HG02840 (cell line): Measurements from ENCODE around the gene TBX2.
"Not testable (repeated sequence)": the region's sequence is repeated elsewhere in the genome, so short reads cannot be mapped to it uniquely, and the experiment has no call there.

Experiments used
- ATAC-seq: cut with Tn5 transposase; IDR thresholded peaks from one replicate; pipeline ENCODE4 v1.9.1; 2021; ENCODE audit warnings: mild to moderate bottlenecking, moderate library complexity, moderate number of reproducible peaks; ENCODE audit not compliant: unreplicated experiment, low FRiP score

Gene TBX2

DNA sequence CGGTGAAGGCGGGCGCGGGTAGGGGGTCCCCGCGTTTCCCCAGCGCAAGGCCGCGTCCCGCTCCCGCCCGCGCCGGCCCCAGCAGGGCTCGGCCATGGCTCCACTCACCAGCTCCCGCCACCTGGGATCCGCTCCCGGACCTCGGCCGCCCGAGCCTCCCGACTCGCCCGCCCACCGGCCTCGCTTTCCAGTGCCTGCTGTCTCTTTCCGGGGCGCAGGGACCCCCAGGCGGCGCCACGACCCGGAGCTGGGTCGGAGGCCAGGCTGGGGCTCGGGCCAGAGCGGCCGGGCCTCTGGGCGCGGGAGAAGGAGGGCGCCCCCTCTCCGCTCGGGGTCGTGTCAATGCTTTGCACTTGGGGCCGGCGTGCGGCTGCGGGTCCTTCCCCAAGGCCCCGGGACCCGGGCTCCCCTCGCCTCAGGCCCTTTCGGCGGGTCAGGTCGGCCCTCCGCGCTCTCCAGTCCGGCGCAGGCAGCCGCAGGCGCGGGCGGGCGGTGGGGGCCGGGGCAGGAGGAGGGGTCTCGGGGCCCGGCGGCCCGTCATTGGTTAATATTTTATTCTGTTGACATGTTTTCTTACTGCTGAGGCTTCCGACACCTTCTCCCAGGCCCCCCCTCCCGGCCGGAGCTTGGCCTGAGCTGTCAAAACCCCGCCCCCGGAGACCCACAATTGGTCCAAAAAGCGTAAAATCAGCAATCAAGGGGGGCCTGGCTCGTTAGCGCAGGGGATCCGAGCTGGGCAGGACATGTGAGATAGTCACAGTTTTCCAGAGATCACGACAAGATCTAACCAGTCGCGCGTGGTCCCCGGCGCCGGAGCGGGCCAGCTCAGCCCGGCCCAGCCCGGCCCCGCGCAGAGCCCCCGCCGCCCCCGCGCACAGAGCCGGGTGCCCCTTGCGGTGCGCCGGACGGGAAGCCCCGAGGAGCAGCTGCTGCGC, at the start of gene TBX2:
TSS of gene TBX2 (plus strand) at position 713 of the 935 bp plus-strand sequence. CDS start 334 bp downstream, outside the sequence.
- ATAC-seq, result no peak

DNA sequence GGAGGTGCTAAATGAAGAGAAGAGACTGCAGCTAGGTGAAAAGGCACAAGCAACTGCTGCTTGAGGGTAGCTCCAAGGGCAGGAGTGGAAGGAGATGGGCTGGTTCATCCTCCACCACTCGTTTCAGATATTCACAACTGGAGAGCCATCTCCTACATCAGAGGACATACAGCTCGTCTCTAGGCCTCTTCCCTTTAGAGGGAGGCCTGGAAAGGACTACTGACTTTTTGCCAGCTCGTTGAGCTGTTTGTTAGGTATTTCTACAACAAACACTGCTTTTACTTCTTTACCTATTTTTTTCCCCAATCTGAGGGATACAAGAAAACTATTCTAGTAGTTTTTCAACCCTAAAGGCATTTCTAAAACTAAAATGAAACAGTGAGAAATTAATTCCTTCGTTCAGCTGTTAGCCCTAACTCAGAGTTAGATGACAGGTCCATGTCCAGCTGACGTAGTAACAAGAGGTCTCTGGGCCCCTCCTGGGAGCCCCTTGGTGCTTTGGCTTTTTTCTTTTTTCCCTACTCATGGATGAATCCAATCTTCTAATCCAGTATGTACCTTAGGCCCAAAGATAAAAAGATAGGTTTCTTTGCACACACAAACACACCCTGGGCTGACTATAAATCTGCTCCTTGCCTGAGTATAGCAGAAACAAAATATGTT, 47.8 kb upstream of the TBX2 start:
- ATAC-seq, result no peak

DNA sequence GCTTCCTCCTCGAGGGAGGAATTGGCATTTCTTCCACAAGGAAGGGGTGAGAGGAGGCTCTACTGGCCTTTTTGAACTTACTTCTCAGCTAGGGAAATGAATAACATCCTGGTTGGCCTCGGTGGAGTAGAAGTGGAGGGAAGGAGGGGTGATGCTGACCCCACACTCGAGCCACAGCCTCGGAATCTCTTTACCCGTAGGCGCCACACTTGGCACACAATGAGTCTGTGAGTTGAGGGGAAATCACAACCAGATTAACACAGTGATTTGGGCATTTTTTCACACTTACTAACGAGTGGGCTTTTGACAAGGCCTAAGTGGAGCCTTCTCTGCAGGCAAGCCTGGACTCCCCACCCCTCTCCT, 47.3 kb upstream of the TBX2 start:
- no peak for ATAC-seq

- no peak for ATAC-seq
Observed at GRCh38 chr17:61352781-61353491, 46.7 kb upstream of the TBX2 start.

DNA sequence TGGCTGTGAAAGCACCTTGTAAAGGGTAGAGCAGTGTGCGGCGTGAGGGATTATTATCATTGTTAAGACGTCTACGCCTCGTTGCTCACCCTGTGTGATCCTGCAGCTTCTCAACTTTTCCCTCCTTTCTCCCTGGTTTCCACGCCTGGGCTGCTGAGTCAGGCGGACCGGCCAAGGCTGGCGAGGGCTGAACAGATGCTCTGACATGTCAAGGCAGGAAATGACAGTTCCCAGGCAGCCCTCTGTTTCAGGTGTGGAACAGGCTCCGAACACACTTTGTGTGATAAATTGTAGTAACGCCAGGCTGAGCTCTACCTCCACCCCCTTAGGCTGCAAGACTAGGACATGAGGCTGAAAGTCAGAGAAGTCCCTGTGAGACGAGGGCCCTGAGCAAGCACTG, 46.0 kb upstream of the TBX2 start:
- ATAC-seq, result no peak

DNA sequence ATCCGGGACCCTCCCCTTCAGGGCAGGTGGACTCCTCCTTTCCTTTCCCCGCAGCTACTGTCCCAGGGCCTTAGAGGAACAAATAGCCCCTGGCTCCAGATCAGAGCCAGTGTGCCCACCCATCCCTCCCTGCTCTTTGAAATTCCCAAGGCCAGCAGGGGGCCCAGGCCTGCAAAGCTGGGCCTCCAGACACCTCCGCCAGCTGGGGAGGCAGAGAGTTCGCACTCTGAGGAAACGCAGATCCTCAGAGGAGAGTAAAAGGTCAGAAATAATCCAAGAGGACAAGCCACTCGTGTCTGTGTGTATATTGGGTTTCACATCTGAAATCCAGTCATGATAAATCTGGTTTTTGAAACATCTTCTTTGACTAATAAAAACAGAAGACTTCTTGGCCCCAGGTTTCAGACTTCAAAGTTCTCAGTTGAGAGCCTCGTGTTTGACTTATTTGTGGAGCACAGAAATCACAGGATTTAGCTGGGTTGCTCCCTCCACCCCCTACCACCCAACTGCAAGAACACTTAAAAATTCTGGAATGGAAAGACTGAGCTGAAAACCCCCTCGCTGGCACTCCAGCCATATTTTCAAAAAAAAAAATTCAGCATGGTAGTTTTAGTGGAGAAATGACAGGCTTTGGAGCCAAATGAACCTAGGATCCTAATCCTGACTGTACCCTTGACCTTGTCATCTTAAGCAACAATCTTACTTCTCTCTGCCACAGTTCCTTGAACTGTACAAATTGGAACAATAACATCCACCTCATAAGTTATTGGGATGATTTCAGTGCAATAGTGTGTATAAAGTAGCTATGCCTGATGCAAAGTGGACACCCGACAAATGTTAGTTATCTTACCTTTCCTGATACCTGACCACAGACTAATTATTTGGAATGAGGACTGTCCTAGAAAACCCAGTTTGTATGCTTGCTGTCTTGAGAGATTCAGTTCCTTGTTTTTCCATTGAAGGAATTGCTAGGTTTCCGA, 44.5 kb upstream of the TBX2 start:
- ATAC-seq, result no peak

- ATAC-seq, result not testable (repeated sequence)
Observed at GRCh38 chr17:61357061-61357460, 42.6 kb upstream of the TBX2 start.

- not testable (repeated sequence) for ATAC-seq
Observed at GRCh38 chr17:61359513-61359912, 40.1 kb upstream of the TBX2 start.

GRCh38 chr17:61360318-61360943, 39.2 kb upstream of the TBX2 start:
- no peak for ATAC-seq

DNA sequence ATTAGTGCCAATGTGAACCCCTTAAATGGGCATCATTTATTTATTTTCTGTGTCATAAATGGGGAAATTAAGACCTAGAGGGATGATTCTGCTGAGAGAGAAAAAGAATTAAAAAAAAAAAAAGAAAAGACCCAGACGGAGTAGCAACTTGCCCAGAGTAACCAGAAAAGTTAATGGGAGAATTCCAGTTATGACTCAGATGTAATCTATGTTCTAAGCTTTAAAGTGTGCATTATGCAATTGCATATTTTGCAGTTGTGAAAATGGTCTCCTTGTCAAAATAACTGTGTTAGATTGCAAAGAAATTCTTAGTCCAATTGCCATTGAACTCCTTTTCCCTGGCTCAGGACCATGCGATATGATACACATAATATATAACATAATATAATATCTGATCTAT, 38.6 kb upstream of the TBX2 start:
- no peak for ATAC-seq

DNA sequence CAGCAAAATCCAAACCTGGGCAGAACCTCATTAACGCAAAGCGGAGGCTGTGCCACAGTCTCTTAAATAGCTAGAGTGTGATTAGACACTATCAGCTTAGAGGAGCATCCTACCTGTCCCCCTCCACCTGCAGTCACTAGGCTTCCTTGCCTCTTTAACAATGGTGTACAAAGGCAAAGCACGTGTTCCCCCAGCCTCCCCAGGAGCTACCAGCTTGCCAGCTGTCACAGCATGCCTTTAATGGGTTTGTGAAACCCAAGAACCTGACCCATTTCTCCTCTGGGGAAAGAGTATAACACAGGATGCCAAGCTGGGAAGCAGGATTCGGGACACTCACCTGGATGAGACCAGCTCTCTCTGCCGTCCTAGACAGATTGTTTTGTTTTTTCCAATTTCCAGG, 37.2 kb upstream of the TBX2 start:
- ATAC-seq, result no peak

DNA sequence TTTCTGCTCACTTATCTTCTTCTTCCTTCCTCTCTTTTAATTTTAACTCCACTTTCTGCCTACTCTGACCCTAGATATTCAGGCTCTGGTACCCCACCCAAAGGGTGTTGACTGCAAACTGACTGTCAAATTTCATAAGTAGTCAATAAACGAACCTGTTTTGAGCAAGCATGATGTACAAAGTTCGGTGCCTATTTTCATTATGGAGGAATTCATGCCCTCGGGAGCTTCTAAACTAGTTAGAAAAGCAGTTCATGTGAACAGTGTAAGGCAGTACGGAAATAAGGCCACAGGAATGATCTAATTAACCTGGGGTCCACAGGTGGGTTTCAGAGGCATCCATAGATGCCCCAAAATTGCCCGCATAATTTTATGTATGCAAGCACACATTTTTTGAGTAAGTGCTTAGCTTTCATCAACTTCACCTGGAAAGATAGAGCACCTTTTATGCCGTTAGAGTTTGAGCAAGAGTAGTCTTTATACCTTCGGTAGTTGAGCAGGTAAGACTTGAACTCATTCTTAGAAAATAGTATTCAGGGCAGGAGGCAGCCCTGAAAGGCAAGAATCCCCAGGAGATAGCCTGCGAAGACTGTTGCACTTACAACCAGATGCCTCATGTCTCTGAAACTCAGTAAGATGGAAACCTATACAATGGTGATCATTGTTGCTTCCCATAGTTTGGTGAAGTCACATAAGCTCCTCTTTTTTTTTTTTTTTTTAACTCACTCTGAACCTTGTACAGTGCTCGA, 36.6 kb upstream of the TBX2 start:
- no peak for ATAC-seq

DNA sequence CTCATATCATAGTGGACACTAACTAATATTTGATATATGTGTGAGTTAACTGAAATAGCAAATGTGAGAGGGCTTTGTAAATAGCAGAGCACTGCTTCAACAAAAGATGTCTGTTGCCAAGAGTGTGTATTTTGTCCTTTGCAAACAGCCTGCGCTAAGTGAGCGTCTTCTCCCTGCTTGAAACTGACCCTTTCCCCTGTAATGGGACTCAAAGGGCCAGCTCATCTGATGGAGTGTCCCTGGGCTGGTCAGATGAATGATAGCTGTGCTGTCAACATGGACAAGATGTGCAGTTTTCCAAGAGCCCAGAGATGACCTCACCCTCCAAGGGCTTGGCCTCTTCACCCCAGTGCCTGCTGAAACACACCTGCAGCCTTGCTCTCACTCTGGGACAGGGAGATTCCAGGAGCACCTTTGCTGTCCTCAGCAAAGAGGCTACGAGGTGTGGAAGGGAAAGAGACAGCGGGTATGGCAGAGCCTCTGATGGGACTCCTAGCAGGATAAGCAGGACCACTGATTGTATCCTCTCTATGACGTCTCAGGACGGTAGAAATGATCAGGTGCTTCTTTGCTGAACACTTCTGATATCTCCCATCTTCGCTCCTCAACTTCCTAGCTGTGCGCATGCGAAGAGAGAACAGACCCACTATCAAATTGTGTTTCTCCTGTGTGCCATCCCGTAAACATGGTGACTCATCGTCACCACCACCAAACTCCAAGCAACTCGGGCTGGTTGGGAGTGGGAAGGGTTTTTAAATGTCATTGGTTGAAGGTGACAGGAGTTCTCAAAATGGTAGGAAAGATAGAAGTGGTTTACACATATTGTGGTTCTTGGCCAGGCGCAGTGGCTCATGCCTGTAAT, 35.8 kb upstream of the TBX2 start:
- ATAC-seq, result no peak

DNA sequence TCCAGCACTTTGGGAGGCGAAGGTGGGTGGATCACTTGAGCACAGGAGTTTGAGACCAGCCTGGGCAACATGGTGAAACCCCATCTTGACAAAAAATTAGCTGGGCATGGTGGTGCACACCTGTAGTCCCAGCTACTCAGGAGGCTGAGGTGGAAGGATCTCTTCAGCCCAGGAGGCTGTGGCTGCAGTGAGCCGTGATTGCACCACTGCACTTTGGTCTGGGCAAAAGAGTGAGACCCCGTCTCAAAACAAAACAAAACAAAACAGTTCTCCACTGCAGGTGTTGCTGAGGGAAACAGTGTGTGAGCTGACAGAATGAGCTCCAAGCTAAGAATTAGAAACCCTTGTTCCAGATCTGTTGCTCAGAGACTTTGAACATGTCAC, 35.2 kb upstream of the TBX2 start:
- no peak for ATAC-seq

DNA sequence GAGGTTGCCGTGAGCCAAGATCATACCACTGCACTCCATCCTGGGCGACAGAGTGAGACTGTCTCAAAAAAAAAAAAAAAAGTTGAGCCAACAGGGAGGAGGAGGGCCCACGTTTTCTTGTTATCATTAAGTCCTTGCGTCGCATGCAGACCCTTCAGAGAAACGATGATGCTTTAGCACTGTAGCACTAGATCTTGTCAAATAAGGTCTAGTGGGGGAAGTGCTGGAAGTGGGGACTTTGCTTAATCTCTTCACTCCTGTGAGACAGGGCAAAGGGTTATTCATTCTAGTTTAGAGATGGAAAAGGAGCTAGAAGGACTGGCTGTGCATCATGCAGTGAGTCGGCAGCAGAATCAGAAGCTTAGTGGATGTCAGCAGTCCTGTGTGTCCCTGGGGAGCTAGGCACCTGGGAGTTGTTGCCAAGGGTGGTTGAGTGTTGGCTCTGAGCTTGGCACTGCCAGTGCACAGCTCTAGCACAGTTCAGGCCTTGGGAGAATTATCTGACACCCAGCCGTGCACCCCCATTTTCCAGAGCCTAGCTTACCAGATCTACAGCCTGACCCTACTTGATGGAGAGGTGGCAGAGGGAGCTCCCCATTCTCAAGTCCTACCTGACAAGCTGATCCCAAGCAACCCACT, 33.4 kb upstream of the TBX2 start:
- ATAC-seq, result no peak

DNA sequence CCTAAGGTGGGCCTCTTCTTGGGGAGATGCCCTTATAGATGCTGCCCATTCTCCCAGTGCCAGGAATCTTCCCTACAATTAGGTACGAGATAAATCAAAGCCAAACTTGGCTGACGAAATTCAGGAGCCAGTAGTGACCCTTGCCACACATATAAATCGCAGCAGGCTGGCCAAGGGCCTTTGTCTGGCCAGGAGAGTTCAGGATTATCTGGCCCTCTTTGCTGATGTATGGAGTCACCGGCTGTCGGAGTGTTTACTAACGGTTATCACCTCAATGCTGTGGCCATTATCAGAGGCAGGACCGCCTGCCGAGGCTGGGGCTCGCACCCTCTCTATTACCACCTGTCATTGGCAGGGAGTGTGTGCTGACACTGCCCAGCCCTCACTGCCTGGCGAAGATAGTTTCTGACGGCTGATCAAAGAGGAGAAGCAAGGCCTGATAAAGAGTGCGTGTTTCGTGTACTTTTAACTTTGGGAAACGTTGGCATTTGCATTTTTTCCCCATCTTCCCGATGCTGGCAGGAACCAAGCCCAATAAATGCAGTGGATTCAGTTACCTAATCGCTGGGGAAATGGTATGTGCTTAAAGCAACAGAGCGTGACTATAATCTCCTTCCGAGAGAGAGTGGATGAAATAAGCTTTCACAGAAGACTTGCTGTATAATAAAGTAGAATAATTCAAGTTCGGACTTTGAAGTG, 32.8 kb upstream of the TBX2 start:
- no peak for ATAC-seq
